SK-N-SH treated with all-trans-retinoic acid at 6 μM for 48 hours (cell line): ENCODE measurements around the gene UHRF1.

Source experiments
- ATAC-seq: fragments of 200-7000 bp; cut with Tn5 transposase; 3 replicates; pipeline ENCODE4 v1.9.1; 2020; ENCODE audit warnings: mild to moderate bottlenecking, moderate library complexity
- ARNTL ChIP-seq: fragments of 450-650 bp; formaldehyde crosslinking; IDR thresholded peaks from 2 replicates; pipeline ENCODE4 v1.5.0; 2020; ENCODE audit warnings: low read depth, mild to moderate bottlenecking, moderate library complexity, borderline replicate concordance
- BACH2 ChIP-seq: fragments of 250-450 bp; sonication (Bioruptor Pico); IDR thresholded peaks from 2 replicates; pipeline ENCODE4 v1.9.0; 2021; ENCODE audit warnings: mild to moderate bottlenecking, borderline replicate concordance
- CSDC2 ChIP-seq: fragments of 250-450 bp; sonication (Bioruptor Pico); IDR thresholded peaks from 2 replicates; pipeline ENCODE4 v1.5.0; 2020; ENCODE audit warnings: mild to moderate bottlenecking, moderate library complexity
- GLIS3 ChIP-seq: fragments of 250-450 bp; sonication (Bioruptor Pico); IDR thresholded peaks from 2 replicates; pipeline ENCODE4 v1.5.0; 2020; ENCODE audit warnings: mild to moderate bottlenecking, moderate library complexity
- RARB ChIP-seq: fragments of 250-450 bp; sonication (Bioruptor Pico); IDR thresholded peaks from 2 replicates; pipeline ENCODE4 v1.8.0; 2021; ENCODE audit warnings: mild to moderate bottlenecking, moderate library complexity
- SNAI2 ChIP-seq: fragments of 250-450 bp; sonication (Bioruptor Pico); IDR thresholded peaks from 2 replicates; pipeline ENCODE4 v1.5.0; 2020; ENCODE audit warnings: mild to moderate bottlenecking, moderate library complexity
- TCF4 ChIP-seq: fragments of 250-450 bp; sonication (Bioruptor Pico); IDR thresholded peaks from 2 replicates; pipeline ENCODE4 v1.8.0; 2021; ENCODE audit warnings: mild to moderate bottlenecking, moderate library complexity, borderline replicate concordance
- TOX ChIP-seq: fragments of 250-450 bp; sonication (Bioruptor Pico); IDR thresholded peaks from 2 replicates; pipeline ENCODE4 v1.8.0; 2021; ENCODE audit warnings: mild to moderate bottlenecking, moderate library complexity, borderline replicate concordance
- TSHZ2 ChIP-seq: fragments of 250-450 bp; sonication (Bioruptor Pico); IDR thresholded peaks from 2 replicates; pipeline ENCODE4 v1.5.0; 2020; ENCODE audit warnings: mild to moderate bottlenecking, moderate library complexity
- ZC3H10 ChIP-seq: fragments of 250-450 bp; sonication (Bioruptor Pico); IDR thresholded peaks from 2 replicates; pipeline ENCODE4 v1.5.1; 2021; ENCODE audit warnings: mild to moderate bottlenecking, moderate library complexity
- ZNF565 ChIP-seq: fragments of 450-650 bp; formaldehyde crosslinking; conservative IDR thresholded peaks from 2 replicates; pipeline ENCODE4 v1.5.0; 2020; ENCODE audit warnings: low read depth, mild to moderate bottlenecking, moderate library complexity
- ZNF70 ChIP-seq: fragments of 450-650 bp; formaldehyde crosslinking; IDR thresholded peaks from 2 replicates; pipeline ENCODE4 v1.5.0; 2020; ENCODE audit warnings: mild to moderate bottlenecking, moderate library complexity
- ZNF8 ChIP-seq: fragments of 450-650 bp; formaldehyde crosslinking; IDR thresholded peaks from 2 replicates; pipeline ENCODE4 v1.5.0; 2020; ENCODE audit warnings: mild to moderate bottlenecking, moderate library complexity
- TF ChIP-seq, protein P1 (sequence below): fragments of 250-450 bp; sonication (Bioruptor Pico); IDR thresholded peaks from 2 replicates; pipeline ENCODE4 v1.8.0; 2021; ENCODE audit warnings: low read depth, mild to moderate bottlenecking, moderate library complexity, borderline replicate concordance
- TF ChIP-seq, protein P2 (sequence below): fragments of 250-450 bp; sonication (Bioruptor Pico); IDR thresholded peaks from 2 replicates; pipeline ENCODE4 v1.5.1; 2020; ENCODE audit warnings: low read depth, mild to moderate bottlenecking, moderate library complexity
- TF ChIP-seq, protein P3 (sequence below): fragments of 250-450 bp; sonication (Bioruptor Pico); IDR thresholded peaks from 2 replicates; pipeline ENCODE4 v1.5.1; 2021; ENCODE audit warnings: mild to moderate bottlenecking, moderate library complexity

The UHRF1 gene

DNA sequence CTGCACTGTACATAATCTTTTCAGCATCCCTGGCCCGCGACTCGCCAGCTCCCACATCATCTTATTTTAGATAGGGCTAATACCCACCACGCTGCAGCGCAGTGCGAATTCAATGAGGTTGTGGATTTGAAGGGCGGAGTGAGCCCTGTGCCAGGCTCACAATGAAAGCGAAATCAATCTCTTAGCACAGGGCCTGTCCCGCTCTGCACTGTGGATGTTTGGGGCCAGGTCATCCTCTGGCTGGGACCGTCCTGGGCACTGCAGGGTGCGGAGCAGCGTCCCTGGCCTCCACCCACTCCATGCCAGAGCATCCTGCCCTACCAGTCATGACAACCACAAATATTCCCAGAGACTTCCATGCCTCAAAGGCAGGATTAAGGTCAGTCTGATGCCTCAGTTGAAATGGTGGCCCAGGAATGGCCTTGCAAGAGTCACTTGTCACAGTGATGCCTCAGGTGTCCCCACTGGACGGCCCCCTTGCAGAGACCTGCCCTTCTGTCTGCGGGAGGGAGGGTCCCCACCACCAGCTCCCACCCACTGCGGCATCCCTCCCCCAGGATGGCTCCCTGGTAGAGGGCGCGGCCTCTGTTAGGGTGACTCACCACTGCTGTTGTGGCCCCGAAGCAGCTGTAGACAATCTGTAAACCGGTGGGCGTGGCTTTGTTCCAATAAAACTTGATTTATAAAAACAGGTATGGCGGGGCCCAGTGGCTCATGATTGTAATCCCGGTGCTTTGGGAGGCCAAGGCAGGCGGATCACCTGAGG is 5.6 kb downstream of the UHRF1 start (continued):
- no peak for TF ChIP-seq TSHZ2 (CRISPR knock-in tag)

DNA sequence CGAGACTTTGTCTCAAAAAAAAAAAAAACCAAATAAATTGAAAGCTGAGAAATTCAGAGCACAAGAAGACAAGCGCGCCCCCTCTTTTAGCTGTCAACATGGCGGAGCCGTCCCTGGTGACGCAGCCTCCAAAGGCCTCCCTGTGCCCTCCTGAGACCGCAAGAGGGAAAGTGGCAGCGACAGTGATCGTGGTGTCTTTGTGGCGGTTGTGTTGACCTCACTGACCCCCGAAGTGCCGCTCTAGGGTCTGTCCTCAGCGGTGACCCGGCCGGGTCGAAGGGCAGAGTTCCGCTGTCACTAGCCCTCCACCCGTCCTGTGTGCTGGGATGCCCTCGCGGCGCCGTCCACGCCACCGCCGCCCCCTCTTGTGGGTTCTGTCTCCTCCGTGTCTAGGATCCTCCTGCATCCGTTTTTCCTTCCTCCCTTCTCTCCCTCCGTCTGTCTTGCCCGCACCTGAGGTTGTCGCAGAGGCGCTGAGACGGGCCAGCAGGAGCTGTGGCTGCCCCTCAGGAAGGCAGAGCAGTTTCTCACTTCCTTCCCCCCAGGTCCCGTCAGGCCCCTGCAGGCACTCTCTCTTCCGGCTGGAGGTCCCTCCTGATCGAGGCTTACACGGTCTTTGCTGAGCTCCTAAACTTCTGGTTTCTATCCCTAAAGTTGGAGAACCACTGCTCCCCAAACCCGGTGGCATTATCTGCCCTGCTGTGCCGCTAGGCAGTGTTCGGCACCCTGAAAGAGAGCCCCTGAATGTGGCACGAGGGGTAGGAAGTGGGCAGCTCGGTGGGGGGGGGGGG is 7.2 kb downstream of the UHRF1 start:
- TF ChIP-seq ZNF8 (CRISPR knock-in tag) = no peak
- no peak for TF ChIP-seq ARNTL
- TF ChIP-seq ZC3H10 = no peak
- no peak for TF ChIP-seq BACH2
- no peak for TF ChIP-seq TOX (CRISPR knock-in tag)
- TF ChIP-seq, protein P1, sequence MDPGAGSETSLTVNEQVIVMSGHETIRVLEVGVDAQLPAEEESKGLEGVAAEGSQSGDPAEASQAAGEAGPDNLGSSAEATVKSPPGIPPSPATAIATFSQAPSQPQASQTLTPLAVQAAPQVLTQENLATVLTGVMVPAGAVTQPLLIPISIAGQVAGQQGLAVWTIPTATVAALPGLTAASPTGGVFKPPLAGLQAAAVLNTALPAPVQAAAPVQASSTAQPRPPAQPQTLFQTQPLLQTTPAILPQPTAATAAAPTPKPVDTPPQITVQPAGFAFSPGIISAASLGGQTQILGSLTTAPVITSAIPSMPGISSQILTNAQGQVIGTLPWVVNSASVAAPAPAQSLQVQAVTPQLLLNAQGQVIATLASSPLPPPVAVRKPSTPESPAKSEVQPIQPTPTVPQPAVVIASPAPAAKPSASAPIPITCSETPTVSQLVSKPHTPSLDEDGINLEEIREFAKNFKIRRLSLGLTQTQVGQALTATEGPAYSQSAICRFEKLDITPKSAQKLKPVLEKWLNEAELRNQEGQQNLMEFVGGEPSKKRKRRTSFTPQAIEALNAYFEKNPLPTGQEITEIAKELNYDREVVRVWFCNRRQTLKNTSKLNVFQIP (CRISPR knock-in tag) = no peak
- no peak for TF ChIP-seq TSHZ2 (CRISPR knock-in tag)
- no peak for TF ChIP-seq SNAI2 (CRISPR knock-in tag)
- TF ChIP-seq GLIS3 (CRISPR knock-in tag) = no peak
- no peak for TF ChIP-seq TCF4 (CRISPR knock-in tag)
- TF ChIP-seq, protein P2, sequence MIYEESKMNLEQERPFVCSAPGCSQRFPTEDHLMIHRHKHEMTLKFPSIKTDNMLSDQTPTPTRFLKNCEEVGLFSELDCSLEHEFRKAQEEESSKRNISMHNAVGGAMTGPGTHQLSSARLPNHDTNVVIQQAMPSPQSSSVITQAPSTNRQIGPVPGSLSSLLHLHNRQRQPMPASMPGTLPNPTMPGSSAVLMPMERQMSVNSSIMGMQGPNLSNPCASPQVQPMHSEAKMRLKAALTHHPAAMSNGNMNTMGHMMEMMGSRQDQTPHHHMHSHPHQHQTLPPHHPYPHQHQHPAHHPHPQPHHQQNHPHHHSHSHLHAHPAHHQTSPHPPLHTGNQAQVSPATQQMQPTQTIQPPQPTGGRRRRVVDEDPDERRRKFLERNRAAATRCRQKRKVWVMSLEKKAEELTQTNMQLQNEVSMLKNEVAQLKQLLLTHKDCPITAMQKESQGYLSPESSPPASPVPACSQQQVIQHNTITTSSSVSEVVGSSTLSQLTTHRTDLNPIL (CRISPR knock-in tag) = no peak
- no peak for TF ChIP-seq ZNF565 (CRISPR knock-in tag)
- TF ChIP-seq CSDC2 (CRISPR knock-in tag) = no peak
- TF ChIP-seq, protein P3, sequence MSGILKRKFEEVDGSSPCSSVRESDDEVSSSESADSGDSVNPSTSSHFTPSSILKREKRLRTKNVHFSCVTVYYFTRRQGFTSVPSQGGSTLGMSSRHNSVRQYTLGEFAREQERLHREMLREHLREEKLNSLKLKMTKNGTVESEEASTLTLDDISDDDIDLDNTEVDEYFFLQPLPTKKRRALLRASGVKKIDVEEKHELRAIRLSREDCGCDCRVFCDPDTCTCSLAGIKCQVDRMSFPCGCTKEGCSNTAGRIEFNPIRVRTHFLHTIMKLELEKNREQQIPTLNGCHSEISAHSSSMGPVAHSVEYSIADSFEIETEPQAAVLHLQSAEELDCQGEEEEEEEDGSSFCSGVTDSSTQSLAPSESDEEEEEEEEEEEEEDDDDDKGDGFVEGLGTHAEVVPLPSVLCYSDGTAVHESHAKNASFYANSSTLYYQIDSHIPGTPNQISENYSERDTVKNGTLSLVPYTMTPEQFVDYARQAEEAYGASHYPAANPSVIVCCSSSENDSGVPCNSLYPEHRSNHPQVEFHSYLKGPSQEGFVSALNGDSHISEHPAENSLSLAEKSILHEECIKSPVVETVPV (CRISPR knock-in tag) = no peak
- TF ChIP-seq ZNF70 (CRISPR knock-in tag) = no peak
- no peak for TF ChIP-seq RARB
- TF ChIP-seq, all 23 proteins: peak for 0
- no peak for ATAC-seq

DNA sequence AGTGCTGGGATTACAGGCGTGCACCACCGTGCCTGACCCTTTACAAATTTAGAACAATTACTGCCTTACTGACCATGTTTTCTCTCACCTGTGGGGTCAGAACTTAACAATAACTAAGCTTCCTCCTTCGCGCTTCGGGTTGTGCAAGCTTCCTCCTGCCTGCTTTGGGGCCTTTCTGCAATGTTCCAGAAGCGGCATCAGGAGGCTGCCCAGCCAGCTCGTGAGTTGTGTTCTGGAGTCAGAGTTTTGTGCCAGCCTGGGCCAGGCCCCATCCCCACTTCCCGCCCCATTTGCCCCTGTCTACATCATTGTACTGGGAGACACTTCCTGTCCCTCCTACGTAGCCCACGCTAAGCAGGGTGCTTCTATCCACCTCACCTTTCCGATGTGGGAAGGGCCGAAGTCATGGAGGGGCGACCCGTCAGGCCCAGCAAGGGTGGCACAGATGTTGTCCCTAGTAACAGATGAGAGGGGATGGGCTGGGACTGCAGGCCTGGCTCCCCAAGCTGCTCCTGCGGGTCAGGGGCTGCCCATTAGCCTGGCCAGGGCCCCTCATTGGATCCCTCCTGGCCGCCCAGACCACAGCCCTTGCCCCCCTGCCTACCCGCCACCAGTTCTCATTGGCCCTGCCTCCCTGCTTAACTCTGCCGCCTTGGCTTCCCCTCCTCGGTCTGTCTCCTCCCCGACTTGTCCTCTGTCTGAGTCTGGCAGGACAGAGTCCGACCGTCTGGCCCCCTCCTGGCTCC is 13.4 kb downstream of the UHRF1 start:
- no peak for TF ChIP-seq CSDC2 (CRISPR knock-in tag)
- no peak for TF ChIP-seq BACH2

More for the DNA sequence above, 13.4 kb downstream of the UHRF1 start:
- no peak for ATAC-seq
